K562 (cell line): Measurements from ENCODE around the gene RAB4B. TPM values are rescaled to one million over a fixed set of nuclear protein-coding genes. Genes with fewer than 3 reads are reported as not detected.

ENCODE experiments used
- BRD9 ChIP-seq: fragments of 450-650 bp; IDR thresholded peaks from 2 replicates; pipeline ENCODE4 v1.6.1; 2018; ENCODE audit warnings: low read depth; ENCODE audit not compliant: partially characterized antibody
- CBX1 ChIP-seq: sonication (generic); IDR thresholded peaks from 2 replicates; pipeline ENCODE4 v1.6.1; 2016; ENCODE audit warnings: antibody characterized with exemption, low read depth, mild to moderate bottlenecking
- CBX5 ChIP-seq: IDR thresholded peaks from 2 replicates; pipeline ENCODE4 v1.6.1; 2014; ENCODE audit warnings: low read depth, borderline replicate concordance
- EGR1 ChIP-seq: fragments of 450-650 bp; conservative IDR thresholded peaks from 2 replicates; pipeline ENCODE4 v1.6.1; 2017; ENCODE audit warnings: mild to moderate bottlenecking
- ERF ChIP-seq: fragments of 450-650 bp; formaldehyde crosslinking; IDR thresholded peaks from 2 replicates; pipeline ENCODE4 v1.4.0; 2020; ENCODE audit warnings: mild to moderate bottlenecking, mixed read lengths
- HDAC2 ChIP-seq: fragments of 450-650 bp; IDR thresholded peaks from 2 replicates; pipeline ENCODE4 v1.6.1; 2016; ENCODE audit warnings: mild to moderate bottlenecking
- NCOA1 ChIP-seq: fragments of 450-650 bp; IDR thresholded peaks from 2 replicates; pipeline ENCODE4 v1.6.1; 2016; ENCODE audit warnings: low read depth
- PHB ChIP-seq: fragments of 250-450 bp; sonication (Bioruptor Pico); IDR thresholded peaks from 2 replicates; pipeline ENCODE4 v1.5.0; 2021
- SLC30A9 ChIP-seq: fragments of 250-450 bp; sonication (Bioruptor Pico); IDR thresholded peaks from 2 replicates; pipeline ENCODE4 v1.8.0; 2022; ENCODE audit warnings: mild to moderate bottlenecking, moderate library complexity
- TFAM ChIP-seq: fragments of 250-450 bp; sonication (Bioruptor Pico); conservative IDR thresholded peaks from 2 replicates; pipeline ENCODE4 v1.5.0; 2021; ENCODE audit warnings: mild to moderate bottlenecking, moderate library complexity
- U2AF1 ChIP-seq: fragments of 200-400 bp; formaldehyde crosslinking; optimal IDR thresholded peaks from 2 replicates; pipeline ENCODE3; 2017; ENCODE audit warnings: mild to moderate bottlenecking, low read depth, low read length, moderate library complexity
- ZNF583 ChIP-seq: fragments of 250-450 bp; sonication (Bioruptor Pico); IDR thresholded peaks from 2 replicates; pipeline ENCODE4 v1.4.0; 2020
- polyA plus RNA-seq, 8 experiments: library from polyadenylated mRNA; depleted of rRNA in 4 of 8; stranded (reverse) in 5 of 8; unstranded in 3 of 8; fragments of >200 nt; fragmentation: Nextera tagmentation in 2 of 8; fragmentation: Illumina TruSeq in 1 of 8; extraction: Ambion mirVana in 2 of 8; extraction: Trizol in 1 of 8; gene quantifications; 2 replicates each; pipeline versions ENCODE4 v1.2.1 to v1.2.3, GENCODE V29; 2011 to 2014; ENCODE audit warnings: inconsistent platforms in 1 of 8, missing spikeins in 1 of 8
- total RNA-seq, 7 experiments: library from RNA; depleted of rRNA in 6 of 7; stranded (reverse); fragments of >200 nt in 6 of 7; fragmentation: Illumina TruSeq in 2 of 7; extraction: Trizol in 2 of 7; gene quantifications; 2 replicates each; pipeline versions ENCODE4 v1.2.1 to v1.2.3, GENCODE V29; 2011 to 2021; ENCODE audit warnings: low replicate concordance in 1 of 7
- TF ChIP-seq, protein P1 (sequence below), 2 experiments: fragments of 450-650 bp; IDR thresholded peaks; 2 replicates each; pipeline ENCODE4 v1.6.1; 2016; ENCODE audit warnings: mild to moderate bottlenecking in 2 of 2, borderline replicate concordance in 1 of 2, low read depth in 1 of 2, moderate library complexity in 1 of 2
- TF ChIP-seq, protein P2 (sequence below): sonication (generic); formaldehyde crosslinking; IDR thresholded peaks from 2 replicates; pipeline ENCODE4 v1.8.1; 2023; ENCODE audit warnings: missing genetic modification reagents, mild to moderate bottlenecking, borderline replicate concordance
- TF ChIP-seq, protein P3 (sequence below): sonication (generic); IDR thresholded peaks from 2 replicates; pipeline ENCODE4 v1.6.1; 2016

Gene RAB4B
- total and polyA plus RNA-seq, 9 of the 15 experiments (the other 6 are each of a cell fraction or from before 2014, with no cell fraction given), result 0.28 to 20.4 (median 9.0) TPM

DNA sequence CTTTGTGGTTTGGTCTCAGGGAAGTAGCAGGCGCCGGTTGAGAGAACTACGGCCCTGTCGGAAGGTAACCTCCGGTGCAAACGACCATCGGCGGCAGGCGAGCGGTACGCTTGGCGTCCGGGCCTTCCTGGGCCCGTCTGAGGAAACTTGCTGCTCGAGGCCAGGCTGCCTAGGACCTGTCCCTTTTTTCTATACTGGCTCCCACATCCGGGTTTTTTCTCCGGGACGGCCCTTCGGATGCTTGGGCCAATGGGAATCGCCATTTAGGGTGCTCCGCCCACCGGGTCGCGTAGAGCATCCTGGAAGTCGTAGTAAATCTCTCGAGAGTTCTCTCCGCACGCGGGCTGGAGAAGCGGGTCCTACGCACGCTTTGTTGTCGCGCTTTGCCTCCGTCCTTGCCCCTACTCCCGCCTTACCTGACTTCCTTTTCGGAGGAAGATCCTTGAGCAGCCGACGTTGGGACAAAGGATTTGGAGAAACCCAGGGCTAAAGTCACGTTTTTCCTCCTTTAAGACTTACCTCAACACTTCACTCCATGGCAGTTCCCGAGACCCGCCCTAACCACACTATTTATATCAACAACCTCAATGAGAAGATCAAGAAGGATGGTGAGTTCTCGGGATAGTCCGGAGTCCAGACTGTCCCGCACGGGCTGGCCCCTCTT is 27.0 kb upstream of the RAB4B start, which contains the start of gene SNRPA (continued):
- TF ChIP-seq, protein P1, sequence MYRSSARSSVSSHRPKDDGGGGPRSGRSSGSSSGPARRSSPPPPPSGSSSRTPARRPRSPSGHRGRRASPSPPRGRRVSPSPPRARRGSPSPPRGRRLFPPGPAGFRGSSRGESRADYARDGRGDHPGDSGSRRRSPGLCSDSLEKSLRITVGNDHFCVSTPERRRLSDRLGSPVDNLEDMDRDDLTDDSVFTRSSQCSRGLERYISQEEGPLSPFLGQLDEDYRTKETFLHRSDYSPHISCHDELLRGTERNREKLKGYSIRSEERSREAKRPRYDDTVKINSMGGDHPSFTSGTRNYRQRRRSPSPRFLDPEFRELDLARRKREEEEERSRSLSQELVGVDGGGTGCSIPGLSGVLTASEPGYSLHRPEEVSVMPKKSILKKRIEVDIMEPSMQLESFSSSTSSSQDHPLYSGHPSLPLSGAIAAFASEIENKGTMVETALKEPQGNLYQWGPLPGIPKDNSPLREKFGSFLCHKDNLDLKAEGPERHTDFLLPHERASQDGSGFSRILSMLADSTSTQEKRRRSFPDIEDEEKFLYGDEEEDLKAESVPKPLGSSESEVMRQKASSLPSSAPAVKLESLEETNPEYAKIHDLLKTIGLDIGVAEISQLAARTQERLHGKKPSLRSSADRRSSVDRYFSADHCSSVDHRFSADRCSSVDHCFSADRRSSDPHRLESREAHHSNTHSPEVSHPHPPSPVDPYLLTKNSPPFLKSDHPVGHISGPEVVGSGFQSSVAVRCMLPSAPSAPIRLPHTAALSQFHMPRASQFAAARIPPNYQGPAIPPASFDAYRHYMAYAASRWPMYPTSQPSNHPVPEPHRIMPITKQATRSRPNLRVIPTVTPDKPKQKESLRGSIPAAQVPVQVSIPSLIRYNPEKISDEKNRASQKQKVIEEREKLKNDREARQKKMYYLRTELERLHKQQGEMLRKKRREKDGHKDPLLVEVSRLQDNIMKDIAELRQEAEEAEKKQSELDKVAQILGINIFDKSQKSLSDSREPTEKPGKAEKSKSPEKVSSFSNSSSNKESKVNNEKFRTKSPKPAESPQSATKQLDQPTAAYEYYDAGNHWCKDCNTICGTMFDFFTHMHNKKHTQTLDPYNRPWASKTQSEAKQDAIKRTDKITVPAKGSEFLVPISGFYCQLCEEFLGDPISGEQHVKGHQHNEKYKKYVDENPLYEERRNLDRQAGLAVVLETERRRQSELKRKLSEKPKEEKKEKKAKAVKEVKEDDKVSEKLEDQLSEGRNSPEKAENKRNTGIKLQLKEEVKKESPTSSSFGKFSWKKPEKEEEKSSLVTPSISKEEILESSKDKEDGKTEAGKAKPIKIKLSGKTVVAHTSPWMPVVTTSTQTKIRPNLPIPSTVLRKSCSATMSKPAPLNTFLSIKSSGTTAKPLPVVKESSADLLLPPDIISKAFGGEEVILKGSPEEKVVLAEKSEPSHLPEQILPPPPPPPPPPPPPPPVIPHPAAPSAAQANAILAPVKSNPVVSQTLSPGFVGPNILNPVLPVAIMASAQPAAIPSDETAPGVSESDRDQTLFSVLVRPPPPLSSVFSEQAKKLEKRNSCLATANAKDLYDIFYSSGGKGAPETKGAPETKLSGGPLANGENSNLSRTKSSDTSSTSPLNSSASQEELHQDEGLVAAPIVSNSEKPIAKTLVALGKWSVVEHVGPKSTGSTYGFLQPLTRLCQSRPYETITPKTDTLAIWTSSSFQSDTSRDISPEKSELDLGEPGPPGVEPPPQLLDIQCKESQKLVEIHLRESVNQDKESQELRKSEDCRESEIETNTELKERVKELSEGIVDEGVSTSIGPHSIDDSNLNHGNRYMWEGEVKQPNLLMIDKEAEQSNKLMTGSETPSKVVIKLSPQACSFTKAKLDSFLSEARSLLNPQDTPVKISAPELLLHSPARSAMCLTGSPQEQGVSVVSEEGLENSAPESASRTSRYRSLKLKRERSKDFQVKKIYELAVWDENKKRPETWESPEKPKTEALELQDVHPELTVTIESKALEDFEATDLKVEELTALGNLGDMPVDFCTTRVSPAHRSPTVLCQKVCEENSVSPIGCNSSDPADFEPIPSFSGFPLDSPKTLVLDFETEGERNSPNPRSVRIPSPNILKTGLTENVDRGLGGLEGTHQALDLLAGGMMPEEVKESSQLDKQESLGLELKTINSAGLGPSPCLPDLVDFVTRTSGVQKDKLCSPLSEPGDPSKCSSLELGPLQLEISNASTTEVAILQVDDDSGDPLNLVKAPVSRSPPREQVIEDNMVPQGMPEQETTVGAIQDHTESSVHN (IDR thresholded peaks at IDR 0.05; ENCODE audit: borderline replicate concordance in 1 of 2, low read depth in 1 of 2), result no peak
- TF ChIP-seq U2AF1, result no peak
- no peak for TF ChIP-seq TFAM (CRISPR knock-in tag)
- TF ChIP-seq, protein P2, sequence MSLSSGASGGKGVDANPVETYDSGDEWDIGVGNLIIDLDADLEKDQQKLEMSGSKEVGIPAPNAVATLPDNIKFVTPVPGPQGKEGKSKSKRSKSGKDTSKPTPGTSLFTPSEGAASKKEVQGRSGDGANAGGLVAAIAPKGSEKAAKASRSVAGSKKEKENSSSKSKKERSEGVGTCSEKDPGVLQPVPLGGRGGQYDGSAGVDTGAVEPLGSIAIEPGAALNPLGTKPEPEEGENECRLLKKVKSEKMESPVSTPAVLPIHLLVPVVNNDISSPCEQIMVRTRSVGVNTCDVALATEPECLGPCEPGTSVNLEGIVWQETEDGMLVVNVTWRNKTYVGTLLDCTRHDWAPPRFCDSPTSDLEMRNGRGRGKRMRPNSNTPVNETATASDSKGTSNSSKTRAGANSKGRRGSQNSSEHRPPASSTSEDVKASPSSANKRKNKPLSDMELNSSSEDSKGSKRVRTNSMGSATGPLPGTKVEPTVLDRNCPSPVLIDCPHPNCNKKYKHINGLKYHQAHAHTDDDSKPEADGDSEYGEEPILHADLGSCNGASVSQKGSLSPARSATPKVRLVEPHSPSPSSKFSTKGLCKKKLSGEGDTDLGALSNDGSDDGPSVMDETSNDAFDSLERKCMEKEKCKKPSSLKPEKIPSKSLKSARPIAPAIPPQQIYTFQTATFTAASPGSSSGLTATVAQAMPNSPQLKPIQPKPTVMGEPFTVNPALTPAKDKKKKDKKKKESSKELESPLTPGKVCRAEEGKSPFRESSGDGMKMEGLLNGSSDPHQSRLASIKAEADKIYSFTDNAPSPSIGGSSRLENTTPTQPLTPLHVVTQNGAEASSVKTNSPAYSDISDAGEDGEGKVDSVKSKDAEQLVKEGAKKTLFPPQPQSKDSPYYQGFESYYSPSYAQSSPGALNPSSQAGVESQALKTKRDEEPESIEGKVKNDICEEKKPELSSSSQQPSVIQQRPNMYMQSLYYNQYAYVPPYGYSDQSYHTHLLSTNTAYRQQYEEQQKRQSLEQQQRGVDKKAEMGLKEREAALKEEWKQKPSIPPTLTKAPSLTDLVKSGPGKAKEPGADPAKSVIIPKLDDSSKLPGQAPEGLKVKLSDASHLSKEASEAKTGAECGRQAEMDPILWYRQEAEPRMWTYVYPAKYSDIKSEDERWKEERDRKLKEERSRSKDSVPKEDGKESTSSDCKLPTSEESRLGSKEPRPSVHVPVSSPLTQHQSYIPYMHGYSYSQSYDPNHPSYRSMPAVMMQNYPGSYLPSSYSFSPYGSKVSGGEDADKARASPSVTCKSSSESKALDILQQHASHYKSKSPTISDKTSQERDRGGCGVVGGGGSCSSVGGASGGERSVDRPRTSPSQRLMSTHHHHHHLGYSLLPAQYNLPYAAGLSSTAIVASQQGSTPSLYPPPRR (CRISPR knock-in tag), result no peak
- no peak for TF ChIP-seq SLC30A9 (CRISPR knock-in tag)
- 0 out of 2 replicates have a peak, but pooled peaks have one; percentile 72 for TF ChIP-seq HDAC2
- peak; percentile 32; the same call in 1 of the 2 replicates for TF ChIP-seq EGR1
- TF ChIP-seq ZNF583 (CRISPR knock-in tag), result 0 out of 2 replicates have a peak, but pooled peaks have one; percentile 3
- no peak for TF ChIP-seq NCOA1
- TF ChIP-seq, protein P3, sequence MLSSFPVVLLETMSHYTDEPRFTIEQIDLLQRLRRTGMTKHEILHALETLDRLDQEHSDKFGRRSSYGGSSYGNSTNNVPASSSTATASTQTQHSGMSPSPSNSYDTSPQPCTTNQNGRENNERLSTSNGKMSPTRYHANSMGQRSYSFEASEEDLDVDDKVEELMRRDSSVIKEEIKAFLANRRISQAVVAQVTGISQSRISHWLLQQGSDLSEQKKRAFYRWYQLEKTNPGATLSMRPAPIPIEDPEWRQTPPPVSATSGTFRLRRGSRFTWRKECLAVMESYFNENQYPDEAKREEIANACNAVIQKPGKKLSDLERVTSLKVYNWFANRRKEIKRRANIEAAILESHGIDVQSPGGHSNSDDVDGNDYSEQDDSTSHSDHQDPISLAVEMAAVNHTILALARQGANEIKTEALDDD, result no peak
- TF ChIP-seq ERF (CRISPR knock-in tag), result no peak
- no peak for TF ChIP-seq PHB
- TF ChIP-seq BRD9, result peak; percentile 33
- TF ChIP-seq CBX1, result 0 out of 2 replicates have a peak, but pooled peaks have one; percentile 35
- no peak for TF ChIP-seq CBX5
